Testis (tissue), 2 donors: ENCODE data around the gene HMG20B.

Source experiments
- POLR2A ChIP-seq: fragments of 450-650 bp; IDR thresholded peaks from one replicate; pipeline ENCODE4 v1.6.1; 2017; ENCODE audit warnings: antibody characterized with exemption, mild to moderate bottlenecking, moderate library complexity
- TF ChIP-seq, protein P1 (sequence below), 3 experiments: fragments of 450-650 bp in 2 of 3; fragments of 200-600 bp in 1 of 3; sonication (generic) in 1 of 3; IDR thresholded peaks; one replicate each; pipeline ENCODE4 v1.5.1; 2016 to 2019; ENCODE audit warnings: antibody characterized with exemption in 3 of 3, mild to moderate bottlenecking in 2 of 3, moderate library complexity in 1 of 3

DNA sequence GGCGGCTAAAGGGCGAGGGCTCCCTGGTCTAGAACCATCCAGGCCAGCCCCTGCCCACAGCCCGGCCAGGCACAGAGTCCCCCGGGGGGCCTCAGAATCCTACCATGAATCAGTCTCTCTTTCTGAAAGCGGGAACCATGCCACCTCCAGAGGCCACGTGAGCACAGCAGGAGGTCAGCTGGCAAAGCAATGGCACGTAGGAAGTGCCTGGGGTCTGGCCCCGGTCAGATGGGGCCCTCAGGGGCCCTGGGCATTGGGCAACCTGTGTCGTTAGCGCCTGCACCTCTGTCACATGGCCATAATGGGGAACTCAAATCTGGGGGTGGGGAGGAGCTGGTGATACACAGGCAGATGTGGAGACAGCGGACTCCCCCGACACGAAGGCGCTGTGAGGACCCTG is 24.1 kb upstream of the HMG20B start:
- no peak for TF ChIP-seq POLR2A
- TF ChIP-seq, protein P1, sequence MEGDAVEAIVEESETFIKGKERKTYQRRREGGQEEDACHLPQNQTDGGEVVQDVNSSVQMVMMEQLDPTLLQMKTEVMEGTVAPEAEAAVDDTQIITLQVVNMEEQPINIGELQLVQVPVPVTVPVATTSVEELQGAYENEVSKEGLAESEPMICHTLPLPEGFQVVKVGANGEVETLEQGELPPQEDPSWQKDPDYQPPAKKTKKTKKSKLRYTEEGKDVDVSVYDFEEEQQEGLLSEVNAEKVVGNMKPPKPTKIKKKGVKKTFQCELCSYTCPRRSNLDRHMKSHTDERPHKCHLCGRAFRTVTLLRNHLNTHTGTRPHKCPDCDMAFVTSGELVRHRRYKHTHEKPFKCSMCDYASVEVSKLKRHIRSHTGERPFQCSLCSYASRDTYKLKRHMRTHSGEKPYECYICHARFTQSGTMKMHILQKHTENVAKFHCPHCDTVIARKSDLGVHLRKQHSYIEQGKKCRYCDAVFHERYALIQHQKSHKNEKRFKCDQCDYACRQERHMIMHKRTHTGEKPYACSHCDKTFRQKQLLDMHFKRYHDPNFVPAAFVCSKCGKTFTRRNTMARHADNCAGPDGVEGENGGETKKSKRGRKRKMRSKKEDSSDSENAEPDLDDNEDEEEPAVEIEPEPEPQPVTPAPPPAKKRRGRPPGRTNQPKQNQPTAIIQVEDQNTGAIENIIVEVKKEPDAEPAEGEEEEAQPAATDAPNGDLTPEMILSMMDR (IDR thresholded peaks at IDR 0.05) = no peak
